ENCODE measurements around the gene BIN1.

DNA sequence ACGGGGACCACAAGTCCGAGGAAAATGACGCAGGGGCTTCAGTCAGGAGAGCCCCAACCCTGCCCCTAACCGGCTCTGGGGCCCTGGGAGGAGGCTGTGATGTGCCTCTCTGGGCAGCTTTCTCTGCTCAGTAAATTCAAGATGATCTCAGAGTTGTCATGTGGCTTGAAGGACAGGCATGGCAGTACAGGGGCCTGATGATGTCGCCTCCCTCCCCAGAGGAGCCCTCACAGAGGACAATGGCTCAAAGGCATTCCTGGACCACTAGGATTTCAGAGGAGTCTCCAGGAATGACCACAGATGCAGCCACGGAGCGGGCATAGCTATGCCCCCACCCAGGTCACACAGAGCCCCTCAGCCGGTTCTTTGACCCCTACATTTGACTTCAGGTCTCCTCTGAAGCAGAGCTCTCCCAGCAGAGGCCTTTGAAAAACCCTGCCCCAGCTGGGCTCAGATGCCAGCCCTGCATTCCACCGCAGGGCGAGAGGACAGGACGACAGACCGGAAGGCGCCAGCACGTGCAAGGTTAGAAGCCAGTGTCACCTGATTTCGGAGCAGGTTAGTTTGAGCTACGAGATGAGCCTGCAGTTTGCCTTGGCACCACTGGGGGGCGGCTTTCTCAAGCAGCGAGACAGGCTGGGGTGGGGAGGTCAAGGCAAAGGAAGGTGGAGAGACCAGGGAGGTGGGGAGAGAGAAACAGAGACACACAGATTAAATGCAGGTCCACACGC lies 39.2 kb downstream of the BIN1 start:
- no peak for TF ChIP-seq POLR2A (IDR thresholded peaks at IDR 0.05)
- TF ChIP-seq, protein P1, sequence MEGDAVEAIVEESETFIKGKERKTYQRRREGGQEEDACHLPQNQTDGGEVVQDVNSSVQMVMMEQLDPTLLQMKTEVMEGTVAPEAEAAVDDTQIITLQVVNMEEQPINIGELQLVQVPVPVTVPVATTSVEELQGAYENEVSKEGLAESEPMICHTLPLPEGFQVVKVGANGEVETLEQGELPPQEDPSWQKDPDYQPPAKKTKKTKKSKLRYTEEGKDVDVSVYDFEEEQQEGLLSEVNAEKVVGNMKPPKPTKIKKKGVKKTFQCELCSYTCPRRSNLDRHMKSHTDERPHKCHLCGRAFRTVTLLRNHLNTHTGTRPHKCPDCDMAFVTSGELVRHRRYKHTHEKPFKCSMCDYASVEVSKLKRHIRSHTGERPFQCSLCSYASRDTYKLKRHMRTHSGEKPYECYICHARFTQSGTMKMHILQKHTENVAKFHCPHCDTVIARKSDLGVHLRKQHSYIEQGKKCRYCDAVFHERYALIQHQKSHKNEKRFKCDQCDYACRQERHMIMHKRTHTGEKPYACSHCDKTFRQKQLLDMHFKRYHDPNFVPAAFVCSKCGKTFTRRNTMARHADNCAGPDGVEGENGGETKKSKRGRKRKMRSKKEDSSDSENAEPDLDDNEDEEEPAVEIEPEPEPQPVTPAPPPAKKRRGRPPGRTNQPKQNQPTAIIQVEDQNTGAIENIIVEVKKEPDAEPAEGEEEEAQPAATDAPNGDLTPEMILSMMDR (IDR thresholded peaks at IDR 0.05), result peak; percentile 76 to 94 (median 91)
